Endothelial cell of umbilical vein (primary cell): ENCODE results near the gene THSD7A.

Experiments
- CTCF ChIP-seq, 2 donors: IDR thresholded peaks; 1 replicate in 1 of 2; 2 replicates in 1 of 2; pipeline ENCODE4 v1.5.1; 2011; ENCODE audit warnings: low read length in 2 of 2, mild to moderate bottlenecking in 2 of 2, moderate library complexity in 2 of 2, control low read depth in 1 of 2, inconsistent platforms in 1 of 2, low read depth in 1 of 2; ENCODE audit not compliant: insufficient read depth in 1 of 2; ENCODE audit errors: extremely low read depth in 1 of 2
- EZH2 ChIP-seq: IDR thresholded peaks from 2 replicates; pipeline ENCODE4 v1.6.1; 2012; ENCODE audit warnings: borderline replicate concordance, low read depth, mild to moderate bottlenecking, moderate library complexity, low read length, inconsistent platforms; ENCODE audit not compliant: severe bottlenecking
- FOS ChIP-seq: IDR thresholded peaks from 2 replicates; pipeline ENCODE4 v1.6.1; 2011; ENCODE audit warnings: mild to moderate bottlenecking, low read length, moderate library complexity, borderline replicate concordance; ENCODE audit not compliant: insufficient read depth
- JUN ChIP-seq: IDR thresholded peaks from 2 replicates; pipeline ENCODE4 v1.6.1; 2011; ENCODE audit warnings: borderline replicate concordance, low read depth; ENCODE audit not compliant: insufficient read length, insufficient read depth
- MAX ChIP-seq: IDR thresholded peaks from 2 replicates; pipeline ENCODE4 v1.6.1; 2011; ENCODE audit not compliant: insufficient read depth, insufficient read length
- POLR2A ChIP-seq: IDR thresholded peaks from 2 replicates; pipeline ENCODE4 v1.6.1; 2012; ENCODE audit warnings: low read depth, mild to moderate bottlenecking, control low read depth, low read length
- POLR2AphosphoS5 ChIP-seq: IDR thresholded peaks from 2 replicates; pipeline ENCODE4 v1.6.1; 2012; ENCODE audit warnings: low read depth, mild to moderate bottlenecking, control low read depth, low read length, moderate library complexity; ENCODE audit not compliant: insufficient read depth

GRCh38 chr7:11491811-11492210 lies 340.2 kb downstream of the THSD7A start:
- TF ChIP-seq POLR2A (no peak), CTCF (IDR thresholded peaks at IDR 0.05; ENCODE audit: extremely low read depth in 1 of 2, insufficient read depth in 1 of 2, low read depth in 1 of 2, low read length in 2 of 2) (no peak), POLR2AphosphoS5 (no peak), EZH2 (no peak), MAX (no peak), FOS (no peak), JUN (no peak)
